ELF-1 (cell line): ENCODE measurements around the gene BRMS1.
A peak's percentile ranks its signal among the peaks of the same experiment; 100 is the strongest.
"Not testable (repeated sequence)": the region's sequence is repeated elsewhere in the genome, so short reads cannot be mapped to it uniquely, and the experiment has no call there.

ENCODE experiments used
- DNase-seq: peaks from one replicate; pipeline ENCODE4 v3.0.0-alpha.2; 2016; ENCODE audit warnings: low read depth, low spot score

Gene BRMS1

GRCh38 chr11:66344550-66345315 lies at the start of gene BRMS1:
Gene BRMS1 (minus strand): TSS chr11:66345104. CDS start chr11:66342234, 2,870 bp downstream.
- DNase-seq = peak; percentile 97

GRCh38 chr11:66393954-66394353 lies 49.0 kb upstream of the BRMS1 start:
- no peak for DNase-seq

GRCh38 chr11:66391322-66391721 lies 46.4 kb upstream of the BRMS1 start:
- DNase-seq = no peak

GRCh38 chr11:66388780-66389386 lies 44.0 kb upstream of the BRMS1 start:
- DNase-seq = peak; percentile 77

GRCh38 chr11:66386171-66387069 lies 41.5 kb upstream of the BRMS1 start:
- DNase-seq = peak; percentile 93

- DNase-seq = not testable (repeated sequence)
Observed at GRCh38 chr11:66384316-66384715, 39.4 kb upstream of the BRMS1 start.

- DNase-seq = not testable (repeated sequence)
Observed at GRCh38 chr11:66380264-66380663, 35.4 kb upstream of the BRMS1 start.

GRCh38 chr11:66373690-66374287 lies 28.9 kb upstream of the BRMS1 start:
- DNase-seq = not testable (repeated sequence)

GRCh38 chr11:66373265-66373664 lies 28.4 kb upstream of the BRMS1 start:
- DNase-seq = no peak

GRCh38 chr11:66371627-66372415 lies 26.9 kb upstream of the BRMS1 start, which contains the start of gene SLC29A2:
Gene SLC29A2 (minus strand): TSS chr11:66371760. CDS start chr11:66371591, 169 bp downstream.
- peak; percentile 94 for DNase-seq

GRCh38 chr11:66369073-66369894 lies 24.4 kb upstream of the BRMS1 start:
- DNase-seq = no peak

- DNase-seq = no peak
Observed at GRCh38 chr11:66368484-66368883, 23.6 kb upstream of the BRMS1 start.

- no peak for DNase-seq
Observed at GRCh38 chr11:66367561-66368312, 22.8 kb upstream of the BRMS1 start.

GRCh38 chr11:66366844-66367477 lies 22.1 kb upstream of the BRMS1 start:
- no peak for DNase-seq

- DNase-seq = no peak
Observed at GRCh38 chr11:66365711-66366619, 21.1 kb upstream of the BRMS1 start.

- DNase-seq = no peak
Observed at GRCh38 chr11:66365166-66365565, 20.3 kb upstream of the BRMS1 start.

GRCh38 chr11:66363805-66364535 lies 19.1 kb upstream of the BRMS1 start:
- DNase-seq = peak; percentile 88
